H9 (cell line): ENCODE measurements around the gene PNPO. TPM values are rescaled to one million over a fixed set of nuclear protein-coding genes. Genes with fewer than 3 reads are reported as not detected.

Source experiments
- DNase-seq: peaks from one replicate; pipeline ENCODE4 v3.0.0-alpha.2; 2017
- H2AFZ ChIP-seq: one replicate; pipeline ENCODE4 v1.6.1; 2013; ENCODE audit warnings: mild to moderate bottlenecking, low read length, control low read depth, moderate library complexity
- H2AK5ac ChIP-seq: 2 replicates; pipeline ENCODE4 v1.6.1; 2013; ENCODE audit warnings: low read length, control low read depth, mixed read lengths; ENCODE audit not compliant: insufficient read length
- H2BK120ac ChIP-seq: one replicate; pipeline ENCODE4 v1.6.1; 2013; ENCODE audit warnings: low read depth, mild to moderate bottlenecking, low read length, control low read depth, inconsistent platforms; ENCODE audit not compliant: poor library complexity, severe bottlenecking
- H2BK12ac ChIP-seq: 2 replicates; pipeline ENCODE4 v1.6.1; 2013; ENCODE audit warnings: low read length, control low read depth, mixed read lengths, low read depth; ENCODE audit not compliant: insufficient read length
- H2BK15ac ChIP-seq: 2 replicates; pipeline ENCODE4 v1.6.1; 2013; ENCODE audit warnings: low read depth, low read length, control low read depth
- H2BK20ac ChIP-seq: one replicate; pipeline ENCODE4 v1.6.1; 2013; ENCODE audit warnings: low read depth, mild to moderate bottlenecking, low read length, control low read depth, inconsistent platforms; ENCODE audit not compliant: poor library complexity, severe bottlenecking
- H2BK5ac ChIP-seq: 2 replicates; pipeline ENCODE4 v1.6.1; 2013; ENCODE audit warnings: low read length, control low read depth, mixed read lengths; ENCODE audit not compliant: insufficient read length
- H3K14ac ChIP-seq: 2 replicates; pipeline ENCODE4 v1.6.1; 2013; ENCODE audit warnings: low read length, control low read depth; ENCODE audit not compliant: insufficient read depth
- H3K18ac ChIP-seq: 2 replicates; pipeline ENCODE4 v1.6.1; 2013; ENCODE audit warnings: low read depth, mild to moderate bottlenecking, mixed read lengths, low read length, control low read depth; ENCODE audit not compliant: insufficient read length
- H3K23ac ChIP-seq: 2 replicates; pipeline ENCODE4 v1.6.1; 2013; ENCODE audit warnings: low read length, control low read depth, mixed read lengths, low read depth; ENCODE audit not compliant: insufficient read length
- H3K23me2 ChIP-seq: 2 replicates; pipeline ENCODE4 v1.6.1; 2013; ENCODE audit warnings: low read depth, mild to moderate bottlenecking, mixed read lengths, low read length, control low read depth; ENCODE audit not compliant: insufficient read length, poor library complexity, severe bottlenecking
- H3K27ac ChIP-seq: 2 replicates; pipeline ENCODE4 v1.5.1; 2013; ENCODE audit warnings: low read length, control low read depth, mixed read lengths, low read depth; ENCODE audit not compliant: insufficient read length
- H3K27me3 ChIP-seq: 2 replicates; pipeline ENCODE4 v1.6.1; 2013; ENCODE audit warnings: low read length, control low read depth, inconsistent platforms; ENCODE audit not compliant: insufficient read depth
- H3K4ac ChIP-seq: 2 replicates; pipeline ENCODE4 v1.6.1; 2013; ENCODE audit warnings: low read depth, mild to moderate bottlenecking, control low read depth, inconsistent platforms, low read length, moderate library complexity
- H3K4me1 ChIP-seq: 2 replicates; pipeline ENCODE4 v1.6.1; 2013; ENCODE audit warnings: low read length, control low read depth, inconsistent platforms; ENCODE audit not compliant: insufficient read depth
- H3K4me2 ChIP-seq: 2 replicates; pipeline ENCODE4 v1.6.1; 2013; ENCODE audit warnings: low read length, control low read depth, mixed read lengths; ENCODE audit not compliant: insufficient read length, insufficient read depth
- H3K56ac ChIP-seq: 2 replicates; pipeline ENCODE4 v1.6.1; 2013; ENCODE audit warnings: low read depth, mild to moderate bottlenecking, mixed read lengths, low read length, control low read depth; ENCODE audit not compliant: insufficient read length
- H3K79me1 ChIP-seq: 2 replicates; pipeline ENCODE4 v1.6.1; 2013; ENCODE audit warnings: low read depth, mild to moderate bottlenecking, moderate library complexity, low read length, control low read depth, inconsistent platforms; ENCODE audit not compliant: insufficient read depth, poor library complexity, severe bottlenecking
- H3K79me2 ChIP-seq: 2 replicates; pipeline ENCODE4 v1.6.1; 2013; ENCODE audit warnings: low read length, control low read depth, inconsistent platforms; ENCODE audit not compliant: insufficient read depth
- H3K9ac ChIP-seq: 2 replicates; pipeline ENCODE4 v1.6.1; 2013; ENCODE audit warnings: low read length, control low read depth, mixed read lengths; ENCODE audit not compliant: insufficient read length; ENCODE audit errors: extremely low read depth
- H3K9me3 ChIP-seq: one replicate; pipeline ENCODE4 v1.6.1; 2013; ENCODE audit warnings: low read depth, low read length, inconsistent platforms; ENCODE audit not compliant: control insufficient read depth
- H3T11ph ChIP-seq: one replicate; pipeline ENCODE4 v1.6.1; 2013; ENCODE audit warnings: mild to moderate bottlenecking, low read length, control low read depth, inconsistent platforms
- H4K20me1 ChIP-seq: one replicate; pipeline ENCODE4 v1.6.1; 2013; ENCODE audit not compliant: control insufficient read depth, insufficient read length, insufficient read depth
- H4K5ac ChIP-seq: 2 replicates; pipeline ENCODE4 v1.6.1; 2013; ENCODE audit warnings: low read depth, mild to moderate bottlenecking, mixed read lengths, low read length, control low read depth; ENCODE audit not compliant: insufficient read length
- H4K8ac ChIP-seq: replicated peaks from 2 replicates; pipeline ENCODE4 v1.6.1; 2013; ENCODE audit warnings: low read length, control low read depth, mixed read lengths, low read depth; ENCODE audit not compliant: insufficient read length
- H4K91ac ChIP-seq: 2 replicates; pipeline ENCODE4 v1.6.1; 2013; ENCODE audit warnings: low read depth, mild to moderate bottlenecking, moderate library complexity, mixed read lengths, low read length, control low read depth; ENCODE audit not compliant: insufficient read length
- H3K27ac Mint-ChIP-seq, 3 experiments: 2 replicates in 2 of 3; 3 replicates in 1 of 3; pipeline ENCODE4 v1.8.0; 2020 to 2021; ENCODE audit warnings: mixed read lengths in 3 of 3, mild to moderate bottlenecking in 1 of 3, moderate library complexity in 1 of 3
- H3K27me3 Mint-ChIP-seq: 2 replicates; pipeline ENCODE4 v1.8.0; 2021; ENCODE audit warnings: low read depth, mild to moderate bottlenecking, moderate library complexity, mixed read lengths
- H3K36me3 Mint-ChIP-seq, 3 experiments: 2 replicates in 2 of 3; 3 replicates in 1 of 3; pipeline ENCODE4 v1.8.0; 2020 to 2021; ENCODE audit warnings: low read depth in 3 of 3, mixed read lengths in 3 of 3; ENCODE audit not compliant: insufficient read depth in 1 of 3
- H3K4me1 Mint-ChIP-seq, 2 experiments: 2 replicates each; pipeline ENCODE4 v1.8.0; 2020; ENCODE audit warnings: mixed read lengths in 2 of 2
- H3K4me3 Mint-ChIP-seq, 2 experiments: 2 replicates in 1 of 2; 3 replicates in 1 of 2; pipeline ENCODE4 v1.8.0; 2020 to 2021; ENCODE audit warnings: mild to moderate bottlenecking in 2 of 2, mixed read lengths in 2 of 2, moderate library complexity in 1 of 2
- H3K9me3 Mint-ChIP-seq, 2 experiments: 2 replicates in 1 of 2; 3 replicates in 1 of 2; pipeline ENCODE4 v1.8.0; 2020; ENCODE audit warnings: mild to moderate bottlenecking in 2 of 2, mixed read lengths in 2 of 2, moderate library complexity in 1 of 2
- CTCF ChIP-seq: fragments of 200-600 bp; sonication (generic); conservative IDR thresholded peaks from 3 replicates; pipeline ENCODE4 v1.8.0; 2021; ENCODE audit warnings: antibody characterized with exemption, mild to moderate bottlenecking
- WGBS: extraction: QIAGEN DNeasy Blood & Tissue Kit; methylation state at CpG from one replicate; pipeline ENCODE4 v1.1.7; 2013; ENCODE audit warnings: missing lambda C conversion rate, low lambda C conversion rate, mixed read lengths; ENCODE audit not compliant: insufficient read length; ENCODE audit errors: extremely low coverage; 5-methylcytosine and 5-hydroxymethylcytosine counted together
- total RNA-seq: library from RNA; stranded (reverse); gene quantifications from 2 replicates; pipeline ENCODE4 v1.2.1, GENCODE V29; 2021

PNPO gene
- total RNA-seq, 1 experiment from 2014 or later = 6.7 TPM

GRCh38 chr17:47896672-47897490 lies 44.5 kb upstream of the PNPO start:
- no peak overlapping the region for H2BK120ac ChIP-seq
- H3K9me3 Mint-ChIP-seq = no peaks in the 10 kb centered on the region
- H2BK12ac ChIP-seq = no peak overlapping the region
- H3K18ac ChIP-seq = no peak overlapping the region
- peaks cover 6% of the 10 kb centered on the region; the same call in 1 of the 2 replicates for H3K4me1 ChIP-seq
- no peaks in the 10 kb centered on the region for H3K27me3 Mint-ChIP-seq
- no peaks in the 10 kb centered on the region for H3K9me3 ChIP-seq
- H3K36me3 Mint-ChIP-seq = peaks cover 0 to 4% (median 3%) of the 10 kb centered on the region in 3 experiments; a peak in 2 of 7 replicates
- peak overlapping the region; percentile 96 for H3K4me2 ChIP-seq
- no peak overlapping the region for H2AFZ ChIP-seq
- H4K8ac ChIP-seq = no peak overlapping the region
- no peak overlapping the region for H4K91ac ChIP-seq
- no peaks in the 10 kb centered on the region for H3K79me1 ChIP-seq
- H3K4me1 Mint-ChIP-seq = peaks cover 42 to 48% of the 10 kb centered on the region in 2 experiments
- no peaks in the 10 kb centered on the region for H3K79me2 ChIP-seq
- WGBS = no CpG with 5 or more reads among the region's 22 CpGs
- H2BK5ac ChIP-seq = no peak overlapping the region
- H2AK5ac ChIP-seq = no peak overlapping the region
- peak overlapping the region; percentile 94 to 96 for H3K4me3 Mint-ChIP-seq
- H4K20me1 ChIP-seq = no peaks in the 10 kb centered on the region
- no peak overlapping the region for H2BK20ac ChIP-seq
- DNase-seq = no peak
- TF ChIP-seq CTCF = no peak
- peak overlapping the region; percentile 86 for H3K9ac ChIP-seq
- H3K56ac ChIP-seq = no peak overlapping the region
- peak overlapping the region; percentile 10 to 90 (median 81); a peak in 6 of 7 replicates for H3K27ac Mint-ChIP-seq
- no peaks in the 10 kb centered on the region for H3K27me3 ChIP-seq
- H3K23ac ChIP-seq = no peak overlapping the region
- no peak overlapping the region for H3K27ac ChIP-seq
- no peak overlapping the region for H3K4ac ChIP-seq
- peaks cover 5% of the 10 kb centered on the region for H3K23me2 ChIP-seq
- no peak overlapping the region for H3T11ph ChIP-seq
- no peak overlapping the region for H2BK15ac ChIP-seq
- no peak overlapping the region; the same call in 1 of the 2 replicates for H3K14ac ChIP-seq
- H4K5ac ChIP-seq = no peak overlapping the region
